Measurements from ENCODE around the gene ITPK1. TPM values are rescaled to one million over a fixed set of nuclear protein-coding genes. Genes with fewer than 3 reads are reported as not detected.

The ITPK1 gene
- polyA plus RNA-seq, 4 donors = 98.8 to 153 (median 138) TPM

DNA sequence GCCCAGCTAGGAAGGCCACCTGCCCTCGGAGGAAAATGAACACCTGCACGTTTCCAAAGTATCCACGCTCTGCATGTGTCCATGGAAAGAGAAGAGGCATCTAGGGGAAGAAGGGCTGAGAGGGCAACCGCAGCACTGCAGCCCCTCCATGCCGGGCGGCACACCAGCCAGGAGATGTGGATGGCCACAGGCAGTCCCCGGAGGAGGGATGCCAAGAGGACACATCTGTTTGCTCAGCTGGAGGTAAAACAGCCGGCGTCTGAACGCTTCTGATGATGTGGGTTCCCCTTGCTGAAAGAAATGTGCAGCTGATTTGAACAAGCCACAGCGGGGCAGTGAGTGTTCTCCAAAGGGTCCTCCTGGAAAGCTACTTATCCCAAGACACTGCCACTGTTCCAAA lies 158.8 kb downstream of the ITPK1 start:
- no peak overlapping the region for H3K27ac ChIP-seq (ENCODE audit: low read depth in 1 of 3, low read length in 2 of 3)
- peaks cover 4 to 99% (median 20%) of the 10 kb centered on the region in 3 donors for H3K36me3 ChIP-seq (ENCODE audit: control insufficient read depth in 3 of 3, insufficient read depth in 2 of 3, low read depth in 1 of 3, low read length in 3 of 3)
- H3K4me1 ChIP-seq (ENCODE audit: control insufficient read depth in 3 of 3, insufficient read depth in 2 of 3, low read depth in 1 of 3, low read length in 2 of 3) = peaks cover 0 to 5% (median 0%) of the 10 kb centered on the region in 3 donors
- WGBS, 3 donors = 83 to 84% (median 83%) methylated on average over 11 of the region's 11 CpGs
- H3K4me3 ChIP-seq (ENCODE audit: low read depth in 1 of 3, low read length in 3 of 3) = no peak overlapping the region
- FAIRE-seq = no peak
- no peak for DNase-seq
- H3K27me3 ChIP-seq (ENCODE audit: control insufficient read depth in 3 of 3, insufficient read depth in 3 of 3, low read length in 3 of 3) = no peaks in the 10 kb centered on the region
- H3K9me3 ChIP-seq (ENCODE audit: control insufficient read depth in 2 of 2, insufficient read depth in 1 of 2, low read depth in 1 of 2, low read length in 1 of 2) = no peaks in the 10 kb centered on the region

- DNase-seq = no peak
Measured at GRCh38 chr14:92955381-92955780, 160.3 kb downstream of the ITPK1 start.

GRCh38 chr14:92954933-92955332 lies 160.8 kb downstream of the ITPK1 start:
- no peak for FAIRE-seq
- 84 to 86% (median 85%) methylated on average over 5 of the region's 5 CpGs for WGBS, 3 donors
- Histone ChIP-seq H3K27me3 (ENCODE audit: control insufficient read depth in 3 of 3, insufficient read depth in 3 of 3, low read length in 3 of 3) (no peaks in the 10 kb centered on the region), H3K4me1 (ENCODE audit: control insufficient read depth in 3 of 3, insufficient read depth in 2 of 3, low read depth in 1 of 3, low read length in 2 of 3) (peaks cover 0 to 2% (median 0%) of the 10 kb centered on the region in 3 donors), H3K27ac (ENCODE audit: low read depth in 1 of 3, low read length in 2 of 3) (no peak overlapping the region), H3K36me3 (ENCODE audit: control insufficient read depth in 3 of 3, insufficient read depth in 2 of 3, low read depth in 1 of 3, low read length in 3 of 3) (peaks cover 8 to 99% (median 14%) of the 10 kb centered on the region in 3 donors), H3K4me3 (ENCODE audit: low read depth in 1 of 3, low read length in 3 of 3) (no peak overlapping the region), H3K9me3 (ENCODE audit: control insufficient read depth in 2 of 2, insufficient read depth in 1 of 2, low read depth in 1 of 2, low read length in 1 of 2) (no peaks in the 10 kb centered on the region)
- DNase-seq = no peak

More at GRCh38 chr14:92955381-92955780, 160.3 kb downstream of the ITPK1 start:
- H3K4me1 ChIP-seq (ENCODE audit: control insufficient read depth in 3 of 3, insufficient read depth in 2 of 3, low read depth in 1 of 3, low read length in 2 of 3) = peaks cover 0 to 5% (median 0%) of the 10 kb centered on the region in 3 donors
- H3K27me3 ChIP-seq (ENCODE audit: control insufficient read depth in 3 of 3, insufficient read depth in 3 of 3, low read length in 3 of 3) = no peaks in the 10 kb centered on the region
- H3K36me3 ChIP-seq (ENCODE audit: control insufficient read depth in 3 of 3, insufficient read depth in 2 of 3, low read depth in 1 of 3, low read length in 3 of 3) = peaks cover 5 to 99% (median 14%) of the 10 kb centered on the region in 3 donors
- FAIRE-seq = no peak
- WGBS, 3 donors = 89 to 96% (median 94%) methylated on average over 7 of the region's 7 CpGs
- H3K4me3 ChIP-seq (ENCODE audit: low read depth in 1 of 3, low read length in 3 of 3) = no peak overlapping the region
- H3K27ac ChIP-seq (ENCODE audit: low read depth in 1 of 3, low read length in 2 of 3) = no peak overlapping the region
- H3K9me3 ChIP-seq (ENCODE audit: control insufficient read depth in 2 of 2, insufficient read depth in 1 of 2, low read depth in 1 of 2, low read length in 1 of 2) = no peaks in the 10 kb centered on the region

DNA sequence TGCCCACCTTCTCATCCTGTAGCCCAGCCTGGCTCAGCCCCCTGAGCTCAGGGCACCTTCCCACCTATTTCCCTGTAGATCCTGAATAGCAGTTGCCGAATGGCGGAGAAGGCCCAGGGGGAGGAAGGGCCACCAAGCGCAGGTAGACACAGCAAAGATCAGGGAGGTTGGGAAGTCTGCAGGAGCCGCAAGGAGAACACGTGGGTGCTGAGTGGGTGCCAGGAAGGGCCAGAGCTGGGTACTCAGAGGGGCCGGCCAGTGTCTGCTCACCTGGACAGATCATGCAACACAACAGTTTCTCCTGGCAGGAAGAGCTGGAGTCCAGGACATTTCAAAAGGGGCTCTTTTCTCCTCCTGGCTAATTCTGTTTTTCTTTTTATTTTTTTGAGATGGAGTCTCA lies 162.2 kb downstream of the ITPK1 start:
- no peaks in the 10 kb centered on the region for H3K9me3 ChIP-seq (ENCODE audit: control insufficient read depth in 2 of 2, insufficient read depth in 1 of 2, low read depth in 1 of 2, low read length in 1 of 2)
- 90 to 96% (median 93%) methylated on average over 6 of the region's 6 CpGs for WGBS, 3 donors
- no peak overlapping the region for H3K4me3 ChIP-seq (ENCODE audit: low read depth in 1 of 3, low read length in 3 of 3)
- peaks cover 8 to 99% (median 13%) of the 10 kb centered on the region in 3 donors for H3K36me3 ChIP-seq (ENCODE audit: control insufficient read depth in 3 of 3, insufficient read depth in 2 of 3, low read depth in 1 of 3, low read length in 3 of 3)
- no peak overlapping the region for H3K27ac ChIP-seq (ENCODE audit: low read depth in 1 of 3, low read length in 2 of 3)
- DNase-seq = no peak
- no peak for FAIRE-seq
- H3K4me1 ChIP-seq (ENCODE audit: control insufficient read depth in 3 of 3, insufficient read depth in 2 of 3, low read depth in 1 of 3, low read length in 2 of 3) = no peaks in the 10 kb centered on the region
- no peaks in the 10 kb centered on the region for H3K27me3 ChIP-seq (ENCODE audit: control insufficient read depth in 3 of 3, insufficient read depth in 3 of 3, low read length in 3 of 3)

DNA sequence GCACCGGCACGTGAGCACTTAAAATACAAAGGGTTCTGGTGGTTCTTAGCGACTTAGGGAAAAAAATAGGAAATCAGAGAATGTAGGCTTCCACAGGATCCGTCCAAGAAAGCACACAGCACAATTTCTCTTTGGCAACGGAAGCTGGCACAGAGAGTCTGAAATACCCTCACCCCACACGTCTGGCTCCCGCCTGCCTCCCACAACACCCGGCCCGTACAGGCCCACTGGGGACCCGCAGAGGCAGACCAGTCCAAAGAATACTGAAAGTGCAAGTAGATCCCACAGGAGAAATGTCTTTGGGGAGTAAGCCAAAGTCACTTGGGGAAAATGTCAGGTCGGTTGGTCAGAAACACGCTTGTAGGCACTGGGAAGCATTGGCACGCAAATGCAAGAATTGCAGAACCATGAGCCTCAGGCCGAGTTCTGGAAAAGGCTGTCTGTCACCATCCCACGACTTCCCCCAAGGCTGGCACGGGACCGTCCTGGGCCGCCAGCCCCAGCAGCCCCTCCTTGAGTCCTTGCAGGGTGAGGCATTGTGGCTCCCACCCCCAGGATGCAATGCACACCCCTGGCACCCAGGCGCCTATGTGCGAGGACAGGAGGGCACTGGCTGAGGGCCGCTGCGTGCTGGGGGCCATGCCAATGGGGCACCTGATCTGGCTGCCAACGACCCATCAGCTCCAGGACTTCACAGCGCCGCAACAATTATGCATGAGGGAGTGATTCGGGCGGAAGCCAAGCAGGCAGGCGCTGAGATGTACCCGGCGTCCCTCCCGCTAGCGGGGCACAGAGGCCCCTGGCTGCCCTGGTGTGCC lies 163.0 kb downstream of the ITPK1 start:
- 90 to 94% (median 93%) methylated on average over 32 of the region's 32 CpGs for WGBS, 3 donors
- Histone ChIP-seq H3K36me3 (ENCODE audit: control insufficient read depth in 3 of 3, insufficient read depth in 2 of 3, low read depth in 1 of 3, low read length in 3 of 3) (peaks cover 10 to 99% (median 13%) of the 10 kb centered on the region in 3 donors), H3K27ac (ENCODE audit: low read depth in 1 of 3, low read length in 2 of 3) (no peak overlapping the region)

GRCh38 chr14:92951912-92952471 lies 163.7 kb downstream of the ITPK1 start:
- H3K27ac ChIP-seq (ENCODE audit: low read depth in 1 of 3, low read length in 2 of 3) = no peak overlapping the region
- no peak overlapping the region for H3K4me3 ChIP-seq (ENCODE audit: low read depth in 1 of 3, low read length in 3 of 3)
- no peaks in the 10 kb centered on the region for H3K27me3 ChIP-seq (ENCODE audit: control insufficient read depth in 3 of 3, insufficient read depth in 3 of 3, low read length in 3 of 3)
- WGBS, 3 donors = 16 to 19% (median 18%) methylated on average over 18 of the region's 18 CpGs
- DNase-seq = peak; percentile 72 to 85
- no peaks in the 10 kb centered on the region for H3K4me1 ChIP-seq (ENCODE audit: control insufficient read depth in 3 of 3, insufficient read depth in 2 of 3, low read depth in 1 of 3, low read length in 2 of 3)
- peaks cover 9 to 99% (median 10%) of the 10 kb centered on the region in 3 donors for H3K36me3 ChIP-seq (ENCODE audit: control insufficient read depth in 3 of 3, insufficient read depth in 2 of 3, low read depth in 1 of 3, low read length in 3 of 3)
- no peaks in the 10 kb centered on the region for H3K9me3 ChIP-seq (ENCODE audit: control insufficient read depth in 2 of 2, insufficient read depth in 1 of 2, low read depth in 1 of 2, low read length in 1 of 2)
- no peak for FAIRE-seq

More for the DNA sequence above, 163.0 kb downstream of the ITPK1 start:
- no peak for DNase-seq
- H3K9me3 ChIP-seq (ENCODE audit: control insufficient read depth in 2 of 2, insufficient read depth in 1 of 2, low read depth in 1 of 2, low read length in 1 of 2) = no peaks in the 10 kb centered on the region
- no peaks in the 10 kb centered on the region for H3K4me1 ChIP-seq (ENCODE audit: control insufficient read depth in 3 of 3, insufficient read depth in 2 of 3, low read depth in 1 of 3, low read length in 2 of 3)
- no peaks in the 10 kb centered on the region for H3K27me3 ChIP-seq (ENCODE audit: control insufficient read depth in 3 of 3, insufficient read depth in 3 of 3, low read length in 3 of 3)
- no peak for FAIRE-seq
- no peak overlapping the region for H3K4me3 ChIP-seq (ENCODE audit: low read depth in 1 of 3, low read length in 3 of 3)

- Histone ChIP-seq H3K4me1 (ENCODE audit: control insufficient read depth in 3 of 3, insufficient read depth in 2 of 3, low read depth in 1 of 3, low read length in 2 of 3) (no peaks in the 10 kb centered on the region), H3K27me3 (ENCODE audit: control insufficient read depth in 3 of 3, insufficient read depth in 3 of 3, low read length in 3 of 3) (no peaks in the 10 kb centered on the region), H3K9me3 (ENCODE audit: control insufficient read depth in 2 of 2, insufficient read depth in 1 of 2, low read depth in 1 of 2, low read length in 1 of 2) (no peaks in the 10 kb centered on the region), H3K27ac (ENCODE audit: low read depth in 1 of 3, low read length in 2 of 3) (no peak overlapping the region), H3K4me3 (ENCODE audit: low read depth in 1 of 3, low read length in 3 of 3) (no peak overlapping the region), H3K36me3 (ENCODE audit: control insufficient read depth in 3 of 3, insufficient read depth in 2 of 3, low read depth in 1 of 3, low read length in 3 of 3) (peaks cover 7 to 100% (median 10%) of the 10 kb centered on the region in 3 donors)
- FAIRE-seq = no peak
- WGBS, 3 donors = 93 to 95% (median 94%) methylated on average over 7 of the region's 7 CpGs
- no peak for DNase-seq
Measured at GRCh38 chr14:92951261-92951660, 164.5 kb downstream of the ITPK1 start.

DNA sequence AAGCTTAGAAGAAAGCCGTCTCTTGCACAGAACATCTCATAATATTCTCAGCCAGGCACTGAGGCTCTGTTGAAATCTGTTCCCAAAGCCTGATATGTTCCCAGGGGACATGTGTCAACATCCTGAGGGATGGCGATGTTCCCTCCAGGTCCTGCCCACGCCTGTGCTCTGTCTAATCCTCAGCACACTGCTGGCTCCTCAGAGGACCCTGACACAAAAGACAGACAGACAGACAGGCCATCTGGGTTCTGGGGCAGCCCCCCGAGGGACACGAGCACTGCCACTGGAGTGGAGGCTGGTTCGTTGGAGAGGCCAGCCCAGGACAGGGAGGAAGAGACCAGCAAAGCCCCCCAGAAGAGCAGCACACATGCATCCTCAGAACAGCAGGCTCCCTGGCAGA lies 165.0 kb downstream of the ITPK1 start:
- H3K27ac ChIP-seq (ENCODE audit: low read depth in 1 of 3, low read length in 2 of 3) = no peak overlapping the region
- no peak overlapping the region for H3K4me3 ChIP-seq (ENCODE audit: low read depth in 1 of 3, low read length in 3 of 3)
- WGBS, 3 donors = 86 to 97% (median 93%) methylated on average over 6 of the region's 6 CpGs
- no peak for DNase-seq
- H3K9me3 ChIP-seq (ENCODE audit: control insufficient read depth in 2 of 2, insufficient read depth in 1 of 2, low read depth in 1 of 2, low read length in 1 of 2) = no peaks in the 10 kb centered on the region
- H3K4me1 ChIP-seq (ENCODE audit: control insufficient read depth in 3 of 3, insufficient read depth in 2 of 3, low read depth in 1 of 3, low read length in 2 of 3) = no peaks in the 10 kb centered on the region
- FAIRE-seq = no peak
- peaks cover 9 to 100% (median 11%) of the 10 kb centered on the region in 3 donors for H3K36me3 ChIP-seq (ENCODE audit: control insufficient read depth in 3 of 3, insufficient read depth in 2 of 3, low read depth in 1 of 3, low read length in 3 of 3)
- H3K27me3 ChIP-seq (ENCODE audit: control insufficient read depth in 3 of 3, insufficient read depth in 3 of 3, low read length in 3 of 3) = no peaks in the 10 kb centered on the region

Data from small intestine (tissue), 7 donors.